CD4-positive, alpha-beta T cell (primary cell): ENCODE results near the gene OR2F1. TPM values are rescaled to one million over a fixed set of nuclear protein-coding genes. Genes with fewer than 3 reads are reported as not detected.

Experiments
- ATAC-seq: fragments of 200-7000 bp; cut with Tn5 transposase; one replicate; pipeline ENCODE4 v1.10.0; 2022; ENCODE audit warnings: mild to moderate bottlenecking; ENCODE audit not compliant: poor library complexity
- CTCF ChIA-PET: fragments of 350-600 bp; sonication (Branson Sonifier 250); formaldehyde crosslinking; loops from one replicate; lab custom pipeline; 2021; ENCODE audit warnings: antibody characterized with exemption, inconsistent platforms; lab: Charles Lee
- POLR2A ChIA-PET: fragments of 350-600 bp; sonication (Branson Sonifier 250); formaldehyde crosslinking; loops from one replicate; lab custom pipeline; 2021; ENCODE audit warnings: antibody characterized with exemption, inconsistent platforms; lab: Charles Lee
- DNase-seq, 14 experiments: peaks; one replicate each; pipeline ENCODE4 v3.0.0-alpha.2; 2013 to 2020; ENCODE audit warnings: mixed read lengths in 2 of 14
- H3K27ac ChIP-seq, 2 donors: one replicate each; pipeline versions ENCODE4 v1.5.1 to v1.7.0; 2013; ENCODE audit warnings: low read length in 2 of 2, low read depth in 1 of 2, mild to moderate bottlenecking in 1 of 2
- H3K27me3 ChIP-seq, 2 experiments: 1 replicate in 1 of 2; 2 replicates in 1 of 2; pipeline versions ENCODE4 v1.6.1 to v1.7.0; 2013; ENCODE audit warnings: low read length in 2 of 2, control low read depth in 1 of 2, mild to moderate bottlenecking in 1 of 2, moderate library complexity in 1 of 2; ENCODE audit not compliant: insufficient read depth in 2 of 2, control insufficient read depth in 1 of 2
- H3K36me3 ChIP-seq: one replicate; pipeline ENCODE4 v1.6.1; 2013; ENCODE audit warnings: low read length, control low read depth; ENCODE audit not compliant: insufficient read depth
- H3K4me1 ChIP-seq: one replicate; pipeline ENCODE4 v1.6.1; 2013; ENCODE audit warnings: low read length, control low read depth; ENCODE audit not compliant: insufficient read depth
- H3K4me3 ChIP-seq: one replicate; pipeline ENCODE4 v1.5.1; 2013; ENCODE audit warnings: mild to moderate bottlenecking, low read length, moderate library complexity
- H3K9me3 ChIP-seq, 2 experiments: 1 replicate in 1 of 2; 2 replicates in 1 of 2; pipeline versions ENCODE4 v1.6.1 to v1.7.0; 2013; ENCODE audit warnings: low read length in 2 of 2, mild to moderate bottlenecking in 2 of 2, control low read depth in 1 of 2, moderate library complexity in 1 of 2; ENCODE audit not compliant: control insufficient read depth in 1 of 2, insufficient read depth in 1 of 2
- H3K27ac Mint-ChIP-seq: one replicate; pipeline ENCODE4 v1.8.0; 2020; ENCODE audit warnings: mixed read lengths
- H3K27me3 Mint-ChIP-seq: one replicate; pipeline ENCODE4 v1.8.0; 2021; ENCODE audit warnings: mixed read lengths
- H3K36me3 Mint-ChIP-seq: one replicate; pipeline ENCODE4 v1.8.0; 2021; ENCODE audit warnings: low read depth, mixed read lengths
- H3K4me1 Mint-ChIP-seq: one replicate; pipeline ENCODE4 v1.8.0; 2021; ENCODE audit warnings: low read depth, mixed read lengths
- H3K4me3 Mint-ChIP-seq: one replicate; pipeline ENCODE4 v1.8.0; 2020; ENCODE audit warnings: mild to moderate bottlenecking, mixed read lengths
- H3K9me3 Mint-ChIP-seq: one replicate; pipeline ENCODE4 v1.8.0; 2020; ENCODE audit warnings: mixed read lengths
- CTCF ChIP-seq: fragments of 200-600 bp; IDR thresholded peaks from one replicate; pipeline ENCODE4 v1.8.0; 2022; ENCODE audit warnings: antibody characterized with exemption, mild to moderate bottlenecking
- intact Hi-C, 2 experiments: fragments of 100-400 bp; cut with DNase I in 1 of 2; cut with micrococcal nuclease in 1 of 2; formaldehyde crosslinking; loops; one replicate each; pipeline versions ENCODE4 v1.15.1 to v1.9.0; 2023 to 2025; cut with DNase I, micrococcal nuclease
- total RNA-seq, 174 experiments: library from RNA in 2 of 174; stranded (reverse) in 2 of 174; gene quantifications; one replicate each; pipeline ENCODE4 v1.2.3 and lab custom pipeline; 2021 to 2026

OR2F1 gene
- total RNA-seq, 2 experiments from 2014 or later = not detected

- TF ChIP-seq CTCF = no peak
- H3K4me1 Mint-ChIP-seq = peaks cover 5% of the 10 kb centered on the region
- H3K36me3 ChIP-seq = no peaks in the 10 kb centered on the region
- peaks cover 0 to 3% of the 10 kb centered on the region in 2 experiments for H3K27me3 ChIP-seq
- no peak for DNase-seq
- intact Hi-C loops = loop anchor here (2.0 to 10.0 kb wide), 3 partner anchors 14 to 612 kb away; partner anchors contain the start of gene OR2A14 (in 1 of the 2)
- H3K4me3 Mint-ChIP-seq = no peak overlapping the region
- H3K4me1 ChIP-seq = no peaks in the 10 kb centered on the region
- no peak overlapping the region for H3K27ac Mint-ChIP-seq
- CTCF ChIA-PET = no interaction called here
- H3K4me3 ChIP-seq = no peak overlapping the region
- no peak for ATAC-seq
- no peaks in the 10 kb centered on the region for H3K36me3 Mint-ChIP-seq
- H3K27me3 Mint-ChIP-seq = peaks cover 13% of the 10 kb centered on the region
- POLR2A ChIA-PET = no interaction called here
- no peaks in the 10 kb centered on the region for H3K9me3 ChIP-seq
- H3K27ac ChIP-seq = no peak overlapping the region
- H3K9me3 Mint-ChIP-seq = no peaks in the 10 kb centered on the region
These were observed 47.7 kb upstream of the OR2F1 start for GRCh38 chr7:143906895-143907294.

GRCh38 chr7:143908120-143908519 is 46.5 kb upstream of the OR2F1 start:
- ChIA-PET POLR2A (no interaction called here), CTCF (no interaction called here)
- intact Hi-C loops = loop anchor here (10.0 kb wide), 2 partner anchors 217 to 613 kb away; partner anchors contain the start of gene OR2A14 (in 1 of the 2)
- H3K36me3 ChIP-seq = no peaks in the 10 kb centered on the region
- H3K27ac Mint-ChIP-seq = no peak overlapping the region
- peaks cover 13% of the 10 kb centered on the region for H3K27me3 Mint-ChIP-seq
- no peak overlapping the region for H3K4me3 ChIP-seq
- H3K4me3 Mint-ChIP-seq = no peak overlapping the region
- no peaks in the 10 kb centered on the region for H3K9me3 ChIP-seq
- no peaks in the 10 kb centered on the region for H3K4me1 ChIP-seq
- peaks cover 0 to 3% of the 10 kb centered on the region in 2 experiments for H3K27me3 ChIP-seq
- DNase-seq = no peak
- H3K27ac ChIP-seq = no peak overlapping the region
- no peaks in the 10 kb centered on the region for H3K4me1 Mint-ChIP-seq
- ATAC-seq = no peak
- TF ChIP-seq CTCF = no peak
- no peaks in the 10 kb centered on the region for H3K9me3 Mint-ChIP-seq
- H3K36me3 Mint-ChIP-seq = no peaks in the 10 kb centered on the region

- ATAC-seq (no peak), DNase-seq (no peak)
- H3K27me3 ChIP-seq = peaks cover 0 to 3% of the 10 kb centered on the region in 2 experiments
- ChIA-PET CTCF (no interaction called here), POLR2A (no interaction called here)
- no peak overlapping the region for H3K4me3 ChIP-seq
- Mint-ChIP-seq H3K4me1 (no peaks in the 10 kb centered on the region), H3K9me3 (no peaks in the 10 kb centered on the region), H3K27me3 (peaks cover 13% of the 10 kb centered on the region), H3K4me3 (no peak overlapping the region), H3K27ac (no peak overlapping the region), H3K36me3 (no peaks in the 10 kb centered on the region)
- no peaks in the 10 kb centered on the region for H3K4me1 ChIP-seq
- intact Hi-C loops = loop anchor here (10.0 kb wide), 2 partner anchors 215 to 615 kb away; partner anchors contain the start of gene OR2A14 (in 1 of the 2)
- no peaks in the 10 kb centered on the region for H3K36me3 ChIP-seq
- no peak for TF ChIP-seq CTCF
- H3K9me3 ChIP-seq = no peaks in the 10 kb centered on the region
- H3K27ac ChIP-seq = no peak overlapping the region
These were observed 44.8 kb upstream of the OR2F1 start for GRCh38 chr7:143909863-143910262.
